H1 (cell line): ENCODE measurements around the gene MBP. TPM values are rescaled to one million over a fixed set of nuclear protein-coding genes. Genes with fewer than 3 reads are reported as not detected.

Experiments
- CTCF ChIA-PET: fragments of 300-600 bp; sonication (Branson Sonifier 250); formaldehyde crosslinking; loops from one replicate; lab custom pipeline; 2021; ENCODE audit not compliant: partially characterized antibody; lab: Charles Lee
- POLR2A ChIA-PET: fragments of 300-600 bp; sonication (Branson Sonifier 250); formaldehyde crosslinking; loops from one replicate; lab custom pipeline; 2021; ENCODE audit warnings: inconsistent platforms; ENCODE audit not compliant: partially characterized antibody; lab: Charles Lee
- DNase-seq, 2 experiments: peaks; one replicate each; pipeline versions ENCODE4 v3.0.0 to v3.0.0-alpha.2; 2010 to 2022; ENCODE audit warnings: low spot score in 2 of 2, low read depth in 1 of 2, mixed read lengths in 1 of 2
- FAIRE-seq: peaks from 2 replicates; lab custom pipeline; 2011; peaks lifted over from hg19 to GRCh38; lab: Jason Lieb, UNC
- H2AFZ ChIP-seq: 2 replicates; pipeline ENCODE4 v1.8.1; 2012; ENCODE audit warnings: low read length, inconsistent platforms
- H2AK5ac ChIP-seq: 2 replicates; pipeline ENCODE4 v1.6.1; 2013; ENCODE audit warnings: low read depth, low read length
- H2BK120ac ChIP-seq: replicated peaks from 2 replicates; pipeline ENCODE3; 2013; ENCODE audit warnings: low read depth, low read length, inconsistent platforms
- H2BK12ac ChIP-seq: 2 replicates; pipeline ENCODE4 v1.6.1; 2013; ENCODE audit warnings: low read depth, low read length
- H2BK15ac ChIP-seq: 2 replicates; pipeline ENCODE4 v1.6.1; 2013; ENCODE audit warnings: low read length
- H2BK20ac ChIP-seq: 2 replicates; pipeline ENCODE4 v1.6.1; 2013; ENCODE audit warnings: low read length
- H2BK5ac ChIP-seq: 2 replicates; pipeline ENCODE4 v1.6.1; 2013; ENCODE audit warnings: low read depth, low read length
- H3K14ac ChIP-seq: 2 replicates; pipeline ENCODE4 v1.6.1; 2013; ENCODE audit warnings: inconsistent platforms; ENCODE audit not compliant: insufficient read length
- H3K18ac ChIP-seq: 2 replicates; pipeline ENCODE4 v1.6.1; 2013; ENCODE audit warnings: low read length; ENCODE audit errors: extremely low read depth
- H3K23ac ChIP-seq: 2 replicates; pipeline ENCODE4 v1.6.1; 2013; ENCODE audit warnings: inconsistent platforms; ENCODE audit not compliant: insufficient read length
- H3K23me2 ChIP-seq: 2 replicates; pipeline ENCODE4 v1.6.1; 2013; ENCODE audit warnings: low read depth, low read length
- H3K27ac ChIP-seq: 2 replicates; pipeline ENCODE4 v1.6.1; 2011; ENCODE audit warnings: low read depth, low read length, inconsistent platforms
- H3K27me3 ChIP-seq, 4 experiments: replicated peaks in 1 of 4; 1 replicate in 1 of 4; 2 replicates in 3 of 4; pipeline versions ENCODE4 v1.6.1 to v1.8.1; 2011 to 2013; ENCODE audit warnings: low read length in 3 of 4, mild to moderate bottlenecking in 3 of 4, inconsistent platforms in 2 of 4, mixed read lengths in 2 of 4, moderate library complexity in 1 of 4; ENCODE audit not compliant: control insufficient read depth in 3 of 4, insufficient read depth in 3 of 4; ENCODE audit errors: extremely low read depth in 1 of 4
- H3K36me3 ChIP-seq, 4 experiments: 2 replicates each; pipeline versions ENCODE4 v1.6.1 to v1.8.1; 2011 to 2013; ENCODE audit warnings: mild to moderate bottlenecking in 4 of 4, low read length in 3 of 4, moderate library complexity in 2 of 4, control low read depth in 1 of 4, inconsistent platforms in 1 of 4; ENCODE audit not compliant: insufficient read depth in 4 of 4, control insufficient read depth in 2 of 4
- H3K4ac ChIP-seq: replicated peaks from 2 replicates; pipeline ENCODE3; 2013; ENCODE audit warnings: low read length, low read depth, mixed read lengths, inconsistent platforms; ENCODE audit not compliant: insufficient read length
- H3K4me1 ChIP-seq, 4 experiments: replicated peaks in 1 of 4; 1 replicate in 1 of 4; 2 replicates in 3 of 4; pipeline versions ENCODE4 v1.6.1 to v1.8.1; 2011 to 2013; ENCODE audit warnings: low read length in 3 of 4, inconsistent platforms in 2 of 4, mixed read lengths in 1 of 4; ENCODE audit not compliant: insufficient read depth in 4 of 4, control insufficient read depth in 3 of 4
- H3K4me2 ChIP-seq, 2 experiments: 2 replicates each; pipeline versions ENCODE4 v1.6.1 to v1.8.1; 2011 to 2013; ENCODE audit warnings: low read depth in 2 of 2, low read length in 2 of 2, control low read depth in 1 of 2, inconsistent platforms in 1 of 2, mild to moderate bottlenecking in 1 of 2; ENCODE audit not compliant: insufficient read depth in 1 of 2
- H3K4me3 ChIP-seq, 4 experiments: fragments of 200-600, 300-600 bp in 1 of 4; sonication (generic), shearing (Covaris generic), sonication (Bioruptor Twin) in 1 of 4; 2 replicates each; pipeline versions ENCODE4 v1.5.1 to v1.8.1; 2011 to 2016; ENCODE audit warnings: low read length in 4 of 4, low read depth in 3 of 4, control low read depth in 2 of 4, inconsistent platforms in 2 of 4, mild to moderate bottlenecking in 2 of 4, mixed read lengths in 1 of 4, moderate library complexity in 1 of 4; ENCODE audit not compliant: insufficient read depth in 2 of 4; ENCODE audit errors: extremely low read depth in 1 of 4
- H3K56ac ChIP-seq: replicated peaks from 2 replicates; pipeline ENCODE3; 2013; ENCODE audit warnings: low read depth, mild to moderate bottlenecking, mixed read lengths, low read length, inconsistent platforms; ENCODE audit not compliant: insufficient read length
- H3K79me1 ChIP-seq: 2 replicates; pipeline ENCODE4 v1.6.1; 2013; ENCODE audit warnings: low read depth, low read length, control low read depth
- H3K79me2 ChIP-seq, 2 experiments: 2 replicates each; pipeline versions ENCODE4 v1.6.1 to v1.8.1; 2012 to 2013; ENCODE audit warnings: low read length in 2 of 2, mild to moderate bottlenecking in 2 of 2, inconsistent platforms in 1 of 2; ENCODE audit not compliant: insufficient read depth in 2 of 2, control insufficient read depth in 1 of 2
- H3K9ac ChIP-seq, 4 experiments: replicated peaks in 1 of 4; 1 replicate in 1 of 4; 2 replicates in 3 of 4; pipeline versions ENCODE4 v1.6.1 to v1.8.1; 2011 to 2013; ENCODE audit warnings: low read depth in 3 of 4, low read length in 3 of 4, control low read depth in 2 of 4, mild to moderate bottlenecking in 2 of 4, moderate library complexity in 2 of 4, inconsistent platforms in 1 of 4; ENCODE audit errors: extremely low read depth in 1 of 4
- H3K9me3 ChIP-seq, 2 experiments: 2 replicates each; pipeline versions ENCODE4 v1.6.1 to v1.8.1; 2012 to 2013; ENCODE audit warnings: mild to moderate bottlenecking in 2 of 2, moderate library complexity in 2 of 2, control low read depth in 1 of 2, inconsistent platforms in 1 of 2, low read depth in 1 of 2, low read length in 1 of 2, mixed read lengths in 1 of 2; ENCODE audit not compliant: insufficient read depth in 2 of 2
- H4K20me1 ChIP-seq, 2 experiments: replicated peaks in 1 of 2; 2 replicates each; pipeline versions ENCODE3 to v1.8.1; 2011 to 2013; ENCODE audit warnings: inconsistent platforms in 2 of 2, low read length in 2 of 2, mild to moderate bottlenecking in 1 of 2; ENCODE audit not compliant: insufficient read depth in 2 of 2, control insufficient read depth in 1 of 2
- H4K5ac ChIP-seq: 2 replicates; pipeline ENCODE4 v1.6.1; 2013; ENCODE audit warnings: low read length, low read depth, mixed read lengths, inconsistent platforms; ENCODE audit not compliant: insufficient read length
- H4K8ac ChIP-seq: 2 replicates; pipeline ENCODE4 v1.8.0; 2013; ENCODE audit warnings: mild to moderate bottlenecking, moderate library complexity, low read length, inconsistent platforms; ENCODE audit not compliant: insufficient read depth; ENCODE audit errors: extremely low read depth
- H4K91ac ChIP-seq: replicated peaks from 2 replicates; pipeline ENCODE3; 2013; ENCODE audit warnings: low read length, mixed read lengths, inconsistent platforms; ENCODE audit not compliant: insufficient read length
- ATF3 ChIP-seq: IDR thresholded peaks from 2 replicates; pipeline ENCODE4 v1.6.1; 2011; ENCODE audit warnings: low read depth, mild to moderate bottlenecking, low read length; ENCODE audit not compliant: insufficient read depth
- CBX5 ChIP-seq: fragments of 300-800, 300-1000 bp; sonication (generic); IDR thresholded peaks from 2 replicates; pipeline ENCODE4 v1.7.1; 2016; ENCODE audit warnings: antibody characterized with exemption, low read length, low read depth
- E2F6 ChIP-seq: IDR thresholded peaks from 2 replicates; pipeline ENCODE4 v1.6.1; 2012; ENCODE audit warnings: inconsistent platforms
- HDAC6 ChIP-seq: IDR thresholded peaks from one replicate; pipeline ENCODE4 v1.7.1; 2012; ENCODE audit warnings: low read depth, mild to moderate bottlenecking, inconsistent platforms, low read length, moderate library complexity
- KDM4A ChIP-seq: IDR thresholded peaks from one replicate; pipeline ENCODE4 v1.7.1; 2012; ENCODE audit warnings: low read depth, mild to moderate bottlenecking, moderate library complexity, low read length, inconsistent platforms; ENCODE audit not compliant: severe bottlenecking
- NANOG ChIP-seq: IDR thresholded peaks from 2 replicates; pipeline ENCODE4 v1.6.1; 2011; ENCODE audit warnings: low read length, low read depth, mild to moderate bottlenecking, inconsistent platforms; ENCODE audit not compliant: insufficient read depth, poor library complexity, severe bottlenecking
- RAD21 ChIP-seq, 2 experiments: IDR thresholded peaks in 1 of 2; conservative IDR thresholded peaks in 1 of 2; 2 replicates each; pipeline ENCODE4 v1.6.1; 2011; ENCODE audit warnings: low read depth in 2 of 2, low read length in 2 of 2, improper control_type of control experiment in 1 of 2, inconsistent platforms in 1 of 2, mild to moderate bottlenecking in 1 of 2, moderate library complexity in 1 of 2
- RNF2 ChIP-seq: fragments of 200-900, 300-1000 bp; sonication (generic); IDR thresholded peaks from 2 replicates; pipeline ENCODE4 v1.7.1; 2016; ENCODE audit warnings: borderline replicate concordance, low read depth, mild to moderate bottlenecking, antibody characterized with exemption, low read length; ENCODE audit not compliant: poor library complexity, severe bottlenecking; ENCODE audit errors: missing control alignments
- SP1 ChIP-seq: IDR thresholded peaks from 2 replicates; pipeline ENCODE4 v1.6.1; 2011; ENCODE audit warnings: low read depth, low read length
- SP4 ChIP-seq: IDR thresholded peaks from 2 replicates; pipeline ENCODE4 v1.6.1; 2012; ENCODE audit warnings: low read length, inconsistent platforms
- WGBS, 2 experiments: shearing (Covaris generic) in 1 of 2; methylation state at CpG; one replicate each; pipeline versions ENCODE4 v1.1.6 to v1.1.7; 2013 to 2015; ENCODE audit warnings: low lambda C conversion rate in 2 of 2, mixed read lengths in 2 of 2, inconsistent platforms in 1 of 2, low coverage in 1 of 2, missing lambda C conversion rate in 1 of 2; ENCODE audit not compliant: insufficient replicate concordance in 2 of 2, insufficient coverage in 1 of 2, insufficient read length in 1 of 2; ENCODE audit errors: extremely low coverage in 1 of 2, missing lambda C conversion rate in 1 of 2; 5-methylcytosine and 5-hydroxymethylcytosine counted together
- polyA plus RNA-seq, 7 experiments: library from polyadenylated mRNA; depleted of rRNA in 3 of 7; stranded (reverse) in 5 of 7; unstranded in 2 of 7; fragments of >200 nt in 5 of 7; fragments of 200-250 nt in 2 of 7; gene quantifications; 1 replicate in 5 of 7; 2 replicates in 1 of 7; 4 replicates in 1 of 7; pipeline versions ENCODE4 v1.2.1 to v1.2.3, GENCODE V29; 2011 to 2013; ENCODE audit warnings: missing spikeins in 2 of 7, mixed read lengths in 2 of 7
- total RNA-seq: library from RNA; stranded (reverse); fragmentation: NEBNext Ultra II Directional; extraction: Animal tissue kit (Norgen Biotek cat#: 25700); gene quantifications from 2 replicates; pipeline ENCODE4 v1.2.1, GENCODE V29; 2021

MBP gene
- total and polyA plus RNA-seq, 2 of the 8 experiments (the other 6 are each of a cell fraction or from before 2014, with no cell fraction given), result 7.7 to 19.2 TPM

GRCh38 chr18:77157312-77157711 is 24.7 kb upstream of the MBP start:
- DNase-seq (no peak), FAIRE-seq (no peak)
- H3K27ac ChIP-seq, result no peak overlapping the region
- H3K27me3 ChIP-seq, result no peaks in the 10 kb centered on the region
- no peak overlapping the region for H3K4me2 ChIP-seq
- no peak overlapping the region for H2BK120ac ChIP-seq
- H3K36me3 ChIP-seq, result no peaks in the 10 kb centered on the region
- H3K9me3 ChIP-seq, result peaks cover 0 to 6% of the 10 kb centered on the region in 2 experiments; a peak in 1 of 4 replicates
- no peak overlapping the region for H2BK15ac ChIP-seq
- H2BK5ac ChIP-seq, result no peak overlapping the region
- H3K14ac ChIP-seq, result no peak overlapping the region
- no peak overlapping the region for H3K9ac ChIP-seq
- no peaks in the 10 kb centered on the region for H4K20me1 ChIP-seq
- H2BK12ac ChIP-seq, result no peak overlapping the region
- H3K4me1 ChIP-seq, result peaks cover 0 to 12% (median 4%) of the 10 kb centered on the region in 4 experiments; a peak in 3 of 7 replicates
- H2BK20ac ChIP-seq, result no peak overlapping the region
- no peaks in the 10 kb centered on the region for H3K23me2 ChIP-seq
- H4K8ac ChIP-seq, result no peak overlapping the region
- H3K79me2 ChIP-seq, result no peaks in the 10 kb centered on the region
- no peak overlapping the region for H3K4ac ChIP-seq
- H4K5ac ChIP-seq, result no peak overlapping the region
- H3K18ac ChIP-seq, result no peak overlapping the region
- TF ChIP-seq RNF2 (no peak), E2F6 (no peak), SP4 (no peak), SP1 (no peak), HDAC6 (no peak), CBX5 (no peak), KDM4A (no peak), NANOG (no peak), ATF3 (no peak), RAD21 (IDR thresholded peaks at IDR 0.05 in 1 of 2, conservative IDR thresholded peaks at IDR 0.05 in 1 of 2; ENCODE audit: low read depth in 2 of 2, low read length in 2 of 2) (no peak)
- H2AFZ ChIP-seq, result no peak overlapping the region
- ChIA-PET CTCF (interaction anchor here (0.5 to 2.2 kb wide), 3 partner anchors 9 to 17 kb away, joined by 3 to 5 read pairs (median 5); no protein-coding TSS in a partner anchor), POLR2A (interaction anchor here (0.7 kb wide), 1 partner anchor 17 kb away, joined by 4 read pairs; no protein-coding TSS in a partner anchor)
- H3K79me1 ChIP-seq, result no peaks in the 10 kb centered on the region
- H2AK5ac ChIP-seq, result no peak overlapping the region
- no peak overlapping the region for H4K91ac ChIP-seq
- H3K56ac ChIP-seq, result no peak overlapping the region
- H3K4me3 ChIP-seq, result no peak overlapping the region
- WGBS, 2 experiments, result 95% methylated on average over 4 of the region's 4 CpGs; no CpG with 5 or more reads in 1 of the 2 experiments
- H3K23ac ChIP-seq, result no peak overlapping the region
